ENCODE measurements around the gene PRRC2B.

The PRRC2B gene

DNA sequence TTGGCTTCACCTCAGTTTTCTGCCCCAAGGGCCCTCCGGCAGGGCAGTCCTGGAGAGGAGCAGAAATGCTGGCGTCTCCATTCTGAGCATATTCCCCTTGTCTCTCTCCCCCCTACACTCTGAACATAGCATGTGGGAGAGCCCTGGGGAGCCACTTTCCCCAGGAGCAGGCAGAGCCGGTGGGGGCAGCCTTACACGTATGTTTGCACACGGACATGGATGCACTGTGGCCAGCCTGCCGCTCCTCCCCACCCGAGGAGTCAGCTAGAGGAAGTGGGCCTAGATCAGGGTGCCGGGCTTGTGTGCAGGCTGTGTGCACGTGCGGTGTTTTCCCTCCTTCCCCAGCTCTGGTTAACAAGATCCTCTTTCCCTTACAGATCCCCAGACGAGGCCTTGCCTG is 83.5 kb downstream of the PRRC2B start:
- Histone ChIP-seq H3K9me3 (no peaks in the 10 kb centered on the region), H3K27me3 (no peaks in the 10 kb centered on the region), H3K27ac (no peak overlapping the region), H3K4me1 (ENCODE audit: control insufficient read depth in 1 of 2, insufficient read depth in 1 of 2, low read depth in 1 of 2, low read length in 1 of 2) (no peaks in the 10 kb centered on the region), H3K4me3 (ENCODE audit: low read depth in 1 of 2, low read length in 1 of 2) (no peak overlapping the region), H3K36me3 (peaks cover 96% of the 10 kb centered on the region)
- TF ChIP-seq, protein P1, sequence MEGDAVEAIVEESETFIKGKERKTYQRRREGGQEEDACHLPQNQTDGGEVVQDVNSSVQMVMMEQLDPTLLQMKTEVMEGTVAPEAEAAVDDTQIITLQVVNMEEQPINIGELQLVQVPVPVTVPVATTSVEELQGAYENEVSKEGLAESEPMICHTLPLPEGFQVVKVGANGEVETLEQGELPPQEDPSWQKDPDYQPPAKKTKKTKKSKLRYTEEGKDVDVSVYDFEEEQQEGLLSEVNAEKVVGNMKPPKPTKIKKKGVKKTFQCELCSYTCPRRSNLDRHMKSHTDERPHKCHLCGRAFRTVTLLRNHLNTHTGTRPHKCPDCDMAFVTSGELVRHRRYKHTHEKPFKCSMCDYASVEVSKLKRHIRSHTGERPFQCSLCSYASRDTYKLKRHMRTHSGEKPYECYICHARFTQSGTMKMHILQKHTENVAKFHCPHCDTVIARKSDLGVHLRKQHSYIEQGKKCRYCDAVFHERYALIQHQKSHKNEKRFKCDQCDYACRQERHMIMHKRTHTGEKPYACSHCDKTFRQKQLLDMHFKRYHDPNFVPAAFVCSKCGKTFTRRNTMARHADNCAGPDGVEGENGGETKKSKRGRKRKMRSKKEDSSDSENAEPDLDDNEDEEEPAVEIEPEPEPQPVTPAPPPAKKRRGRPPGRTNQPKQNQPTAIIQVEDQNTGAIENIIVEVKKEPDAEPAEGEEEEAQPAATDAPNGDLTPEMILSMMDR (IDR thresholded peaks at IDR 0.05) = no peak

DNA sequence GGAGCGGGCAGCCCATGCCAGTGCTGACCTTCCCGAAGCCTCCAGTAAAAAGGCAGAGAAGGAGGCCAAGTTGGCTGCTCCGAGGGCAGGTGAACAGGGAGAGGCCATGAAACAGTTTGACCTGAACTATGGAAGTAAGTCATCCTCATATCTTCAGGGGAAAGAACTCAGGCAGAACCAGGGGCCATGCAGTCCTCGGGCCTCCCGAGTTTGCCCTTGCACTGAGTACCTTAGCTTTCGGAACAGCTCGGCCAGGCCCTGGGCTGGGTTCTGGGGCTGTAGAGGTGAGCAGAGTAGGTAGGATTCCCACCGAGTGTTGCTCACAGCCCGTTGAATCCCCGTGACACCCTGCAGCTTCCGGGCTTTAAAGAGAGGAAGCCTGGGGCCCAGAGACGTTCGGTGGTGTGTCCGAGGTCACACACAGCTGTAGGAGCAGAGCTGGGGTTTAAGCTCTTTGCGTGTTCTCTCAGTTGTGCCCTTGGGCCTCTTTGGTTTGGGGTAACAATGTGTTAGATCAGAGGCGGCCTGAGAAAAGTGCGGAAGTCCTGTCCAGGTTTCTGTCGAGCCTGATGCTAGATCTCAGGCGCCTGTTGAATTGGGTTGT is 84.0 kb downstream of the PRRC2B start:
- no peaks in the 10 kb centered on the region for H3K4me1 ChIP-seq (ENCODE audit: control insufficient read depth in 1 of 2, insufficient read depth in 1 of 2, low read depth in 1 of 2, low read length in 1 of 2)
- peaks cover 96% of the 10 kb centered on the region for H3K36me3 ChIP-seq
- H3K9me3 ChIP-seq = no peaks in the 10 kb centered on the region
- H3K4me3 ChIP-seq (ENCODE audit: low read depth in 1 of 2, low read length in 1 of 2) = no peak overlapping the region
- H3K27me3 ChIP-seq = no peaks in the 10 kb centered on the region
- no peak overlapping the region for H3K27ac ChIP-seq
- TF ChIP-seq, protein P1 (IDR thresholded peaks at IDR 0.05) = no peak

DNA sequence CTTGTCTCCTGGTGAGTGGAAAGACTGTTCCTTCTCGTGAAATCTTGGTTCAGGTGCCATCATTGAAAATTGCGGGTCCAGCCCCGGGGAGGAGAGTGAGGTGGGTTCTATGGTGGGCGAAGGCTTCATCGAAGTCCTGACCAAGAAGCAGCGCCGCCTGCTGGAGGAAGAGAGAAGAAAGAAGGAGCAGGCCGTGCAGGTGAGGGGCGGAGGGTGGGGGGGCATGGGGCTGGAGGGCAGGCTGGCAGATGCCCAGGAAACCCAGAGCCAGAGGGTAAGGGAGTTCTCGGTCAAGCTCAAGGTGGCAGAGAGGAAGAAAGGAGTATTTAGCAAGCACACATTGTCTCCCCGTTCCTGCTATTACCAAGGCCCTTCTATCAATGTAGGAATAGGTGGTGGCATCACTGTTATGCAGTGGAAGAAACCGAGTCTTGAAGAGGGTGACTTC is 84.6 kb downstream of the PRRC2B start:
- no peak overlapping the region for H3K27ac ChIP-seq
- no peak overlapping the region for H3K4me3 ChIP-seq (ENCODE audit: low read depth in 1 of 2, low read length in 1 of 2)
- H3K27me3 ChIP-seq = no peaks in the 10 kb centered on the region
- no peaks in the 10 kb centered on the region for H3K9me3 ChIP-seq
- TF ChIP-seq, protein P1 (IDR thresholded peaks at IDR 0.05) = peak; percentile 30
- H3K36me3 ChIP-seq = peaks cover 96% of the 10 kb centered on the region
- H3K4me1 ChIP-seq (ENCODE audit: control insufficient read depth in 1 of 2, insufficient read depth in 1 of 2, low read depth in 1 of 2, low read length in 1 of 2) = no peaks in the 10 kb centered on the region

DNA sequence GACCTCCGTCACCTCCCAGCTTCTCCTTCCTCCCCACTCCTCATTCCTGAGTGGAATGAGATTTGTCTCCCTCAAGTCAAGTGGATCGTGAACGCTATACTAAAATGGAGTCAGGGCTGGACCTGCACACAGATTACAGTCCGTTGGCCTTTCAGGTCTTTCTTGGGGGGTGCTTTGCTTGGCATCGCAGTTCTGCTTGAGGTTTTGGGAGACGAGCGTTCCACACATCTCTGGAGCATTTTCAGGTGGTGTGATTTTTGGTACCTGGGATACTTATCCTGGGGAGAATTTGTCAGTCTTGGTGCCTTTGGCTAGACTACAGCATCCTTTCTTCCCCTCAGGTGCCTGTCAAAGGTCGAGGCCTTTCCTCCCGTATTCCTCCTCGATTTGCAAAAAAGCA is 85.0 kb downstream of the PRRC2B start:
- Histone ChIP-seq H3K36me3 (peaks cover 96% of the 10 kb centered on the region), H3K27ac (no peak overlapping the region), H3K4me1 (ENCODE audit: control insufficient read depth in 1 of 2, insufficient read depth in 1 of 2, low read depth in 1 of 2, low read length in 1 of 2) (no peaks in the 10 kb centered on the region), H3K4me3 (ENCODE audit: low read depth in 1 of 2, low read length in 1 of 2) (no peak overlapping the region), H3K27me3 (no peaks in the 10 kb centered on the region), H3K9me3 (no peaks in the 10 kb centered on the region)
- TF ChIP-seq, protein P1 (IDR thresholded peaks at IDR 0.05) = no peak

DNA sequence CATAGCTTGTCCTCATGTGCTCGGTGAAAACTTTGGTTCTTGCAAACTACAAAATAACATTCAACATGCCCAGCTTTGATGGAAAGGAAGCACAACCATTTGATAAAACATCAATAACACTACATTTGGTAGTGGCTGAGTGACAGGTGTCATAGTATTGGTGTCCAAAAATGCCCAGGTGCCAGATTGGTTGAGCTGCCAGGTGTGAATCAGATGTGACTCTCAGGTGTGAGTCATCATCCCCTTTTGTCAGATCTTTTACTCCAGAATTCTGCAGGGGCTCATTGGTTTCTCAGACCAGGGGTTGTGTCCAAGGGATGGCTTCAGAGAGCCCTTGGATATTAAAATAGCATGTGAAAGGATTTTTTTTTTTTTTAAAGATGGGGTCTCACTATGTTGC is 86.4 kb downstream of the PRRC2B start:
- Histone ChIP-seq H3K36me3 (peaks cover 96% of the 10 kb centered on the region), H3K4me1 (ENCODE audit: control insufficient read depth in 1 of 2, insufficient read depth in 1 of 2, low read depth in 1 of 2, low read length in 1 of 2) (no peaks in the 10 kb centered on the region), H3K27ac (no peak overlapping the region), H3K4me3 (ENCODE audit: low read depth in 1 of 2, low read length in 1 of 2) (no peak overlapping the region), H3K9me3 (no peaks in the 10 kb centered on the region), H3K27me3 (no peaks in the 10 kb centered on the region)
- TF ChIP-seq, protein P1 (IDR thresholded peaks at IDR 0.05) = no peak

All from neutrophil (primary cell).